ENCODE results near the gene TMPRSS7.

- no peak for TF ChIP-seq ZNF274 (IDR thresholded peaks at IDR 0.05; ENCODE audit: borderline replicate concordance, extremely low read depth, low read length)
- TF ChIP-seq CTCF (IDR thresholded peaks at IDR 0.05; ENCODE audit: control extremely low read depth in 1 of 3, insufficient read depth in 1 of 3, low read depth in 1 of 3, low read length in 3 of 3), result no peak
- TF ChIP-seq USF2 (IDR thresholded peaks at IDR 0.05; ENCODE audit: low read length), result no peak
- no peak for TF ChIP-seq JUN (IDR thresholded peaks at IDR 0.05; ENCODE audit: low read depth, low read length)
- TF ChIP-seq POLR2A (IDR thresholded peaks at IDR 0.05; ENCODE audit: control extremely low read depth in 1 of 2, low read depth in 2 of 2, low read length in 2 of 2), result no peak
- no peak for TF ChIP-seq RAD21 (IDR thresholded peaks at IDR 0.05 in 1 of 2, conservative IDR thresholded peaks at IDR 0.05 in 1 of 2; ENCODE audit: low read depth in 2 of 2, low read length in 2 of 2)
- TF ChIP-seq SP1 (IDR thresholded peaks at IDR 0.05; ENCODE audit: low read depth, low read length), result no peak
- no peak for TF ChIP-seq YY1 (IDR thresholded peaks at IDR 0.05; ENCODE audit: low read depth, low read length)
- TF ChIP-seq KDM4A (IDR thresholded peaks at IDR 0.05; ENCODE audit: low read depth, low read length, severe bottlenecking), result no peak
- TF ChIP-seq EP300 (IDR thresholded peaks at IDR 0.05; ENCODE audit: borderline replicate concordance in 1 of 2, low read depth in 2 of 2, low read length in 2 of 2), result no peak
- no peak for TF ChIP-seq POLR2AphosphoS5 (IDR thresholded peaks at IDR 0.05; ENCODE audit: low read depth, low read length)
- no peak for TF ChIP-seq MAX (IDR thresholded peaks at IDR 0.05)
Observed at GRCh38 chr3:112009670-112010069, 24.9 kb upstream of the TMPRSS7 start.
